Left lung (tissue), 10 donors: ENCODE data around the gene HYCC2. TPM values are rescaled to one million over a fixed set of nuclear protein-coding genes. Genes with fewer than 3 reads are reported as not detected.
A peak's percentile ranks its signal among the peaks of the same experiment; 100 is the strongest.
"Not testable (repeated sequence)": the region's sequence is repeated elsewhere in the genome, so short reads cannot be mapped to it uniquely, and the experiment has no call there.

Source experiments
- ATAC-seq: fragments of 200-7000 bp; cut with Tn5 transposase; one replicate; pipeline ENCODE4 v1.9.1; 2020; ENCODE audit warnings: moderate library complexity
- DNase-seq, 4 donors: peaks; one replicate each; pipeline ENCODE4 v3.0.0-alpha.2; 2013 to 2020
- H3K27ac ChIP-seq, 2 donors: fragments of 200-600 bp; sonication (generic) in 1 of 2; one replicate each; pipeline versions ENCODE4 v1.5.0 to v1.8.0; 2020 to 2021
- H3K27me3 ChIP-seq, 2 donors: fragments of 200-600 bp; sonication (generic) in 1 of 2; one replicate each; pipeline versions ENCODE4 v1.5.0 to v1.8.0; 2020 to 2021
- H3K36me3 ChIP-seq, 2 donors: fragments of 200-600 bp; sonication (generic) in 1 of 2; one replicate each; pipeline versions ENCODE4 v1.5.0 to v1.8.0; 2020 to 2021
- H3K4me1 ChIP-seq, 2 donors: fragments of 200-600 bp; one replicate each; pipeline ENCODE4 v1.8.0; 2021
- H3K4me3 ChIP-seq, 2 donors: fragments of 200-600 bp; sonication (generic) in 1 of 2; one replicate each; pipeline versions ENCODE4 v1.5.0 to v1.8.0; 2020 to 2021; ENCODE audit warnings: mild to moderate bottlenecking in 1 of 2
- H3K9me3 ChIP-seq, 2 donors: fragments of 200-600 bp; sonication (generic) in 1 of 2; one replicate each; pipeline versions ENCODE4 v1.5.0 to v1.8.0; 2020 to 2021
- CTCF ChIP-seq, 2 donors: fragments of 200-600 bp; sonication (generic) in 1 of 2; IDR thresholded peaks; one replicate each; pipeline versions ENCODE4 v1.5.0 to v1.8.0; 2021; ENCODE audit warnings: antibody characterized with exemption in 2 of 2
- intact Hi-C, 2 donors: fragments of 100-400 bp; cut with DNase I; formaldehyde crosslinking; loops; one replicate each; pipeline versions ENCODE4 v1.11.2 to v1.14.2; 2022
- polyA plus RNA-seq, 6 donors: library from polyadenylated mRNA; unstranded; fragments of 120-200 nt; gene quantifications; one replicate each; pipeline ENCODE4 v1.2.1, GENCODE V29; 2013; ENCODE audit not compliant: insufficient read length in 6 of 6
- total RNA-seq, 2 donors: library from RNA; stranded (reverse); fragmentation: NEBNext Ultra II Directional; extraction: Animal tissue kit (Norgen Biotek cat#: 25700); gene quantifications; one replicate each; pipeline ENCODE4 v1.2.1, GENCODE V29; 2021
- donor health status: DM: no; HTN: yes; CAD: no.
- donor health status: DM: no; HTN: no; CAD: no.

HYCC2 gene
- total and polyA plus RNA-seq, 8 donors, result 13.4 to 37.9 (median 14.9) TPM

GRCh38 chr2:201073071-201073470 is 1.6 kb upstream of the HYCC2 start:
- H3K27ac ChIP-seq, result no peak overlapping the region
- no peak for TF ChIP-seq CTCF (IDR thresholded peaks at IDR 0.05)
- H3K4me1 ChIP-seq, result peaks cover 24 to 50% of the 10 kb centered on the region in 2 donors
- no peaks in the 10 kb centered on the region for H3K27me3 ChIP-seq
- no peaks in the 10 kb centered on the region for H3K9me3 ChIP-seq
- intact Hi-C loops, result loop anchor here in 1 of 2 donors (10.0 kb wide), 1 partner anchor 168 kb away; no protein-coding TSS in a partner anchor
- no peaks in the 10 kb centered on the region for H3K36me3 ChIP-seq
- H3K4me3 ChIP-seq, result no peak overlapping the region
- no peak for DNase-seq
- ATAC-seq, result no peak

GRCh38 chr2:201072201-201072530 is 695 bp upstream of the HYCC2 start:
- DNase-seq (no peak), ATAC-seq (peak; percentile 2)
- H3K4me1 ChIP-seq, result peaks cover 24 to 59% of the 10 kb centered on the region in 2 donors
- H3K9me3 ChIP-seq, result no peaks in the 10 kb centered on the region
- no peaks in the 10 kb centered on the region for H3K27me3 ChIP-seq
- peak overlapping the region; percentile 74 to 89 for H3K27ac ChIP-seq
- no peaks in the 10 kb centered on the region for H3K36me3 ChIP-seq
- intact Hi-C loops, result loop anchor here in 1 of 2 donors (10.0 kb wide), 1 partner anchor 167 kb away; no protein-coding TSS in a partner anchor
- peak overlapping the region; percentile 82 to 83 for H3K4me3 ChIP-seq
- no peak for TF ChIP-seq CTCF (IDR thresholded peaks at IDR 0.05)

GRCh38 chr2:201070948-201071478 is 458 bp downstream of the HYCC2 start:
- Histone ChIP-seq H3K27me3 (no peaks in the 10 kb centered on the region), H3K9me3 (no peaks in the 10 kb centered on the region), H3K4me3 (peak overlapping the region; percentile 82 to 83), H3K4me1 (peaks cover 24 to 64% of the 10 kb centered on the region in 2 donors), H3K36me3 (no peaks in the 10 kb centered on the region), H3K27ac (peak overlapping the region; percentile 74 to 89)
- ATAC-seq (peak; percentile 21), DNase-seq (no peak)
- TF ChIP-seq CTCF (IDR thresholded peaks at IDR 0.05), result no peak
- intact Hi-C loops, result loop anchor here in 1 of 2 donors (10.0 kb wide), 1 partner anchor 166 kb away; no protein-coding TSS in a partner anchor

GRCh38 chr2:201064797-201065329 is 6.6 kb downstream of the HYCC2 start:
- intact Hi-C loops, result no loop called here
- H3K9me3 ChIP-seq, result no peaks in the 10 kb centered on the region

GRCh38 chr2:201063516-201063915 is 8.0 kb downstream of the HYCC2 start:
- H3K4me1 ChIP-seq, result peaks cover 0 to 42% of the 10 kb centered on the region in 2 donors
- H3K36me3 ChIP-seq, DNase-seq, H3K27ac ChIP-seq, H3K9me3 ChIP-seq, ATAC-seq, intact Hi-C loops, H3K4me3 ChIP-seq, H3K27me3 ChIP-seq: not testable (repeated sequence)

More at GRCh38 chr2:201064797-201065329, 6.6 kb downstream of the HYCC2 start:
- Histone ChIP-seq H3K27ac (no peak overlapping the region), H3K36me3 (no peaks in the 10 kb centered on the region), H3K27me3 (no peaks in the 10 kb centered on the region), H3K4me1 (peaks cover 6 to 42% of the 10 kb centered on the region in 2 donors), H3K4me3 (no peak overlapping the region)
- DNase-seq (no peak), ATAC-seq (no peak)
- no peak for TF ChIP-seq CTCF (IDR thresholded peaks at IDR 0.05)
